HepG2 (cell line): Measurements from ENCODE around the gene CAB39. TPM values are rescaled to one million over a fixed set of nuclear protein-coding genes. Genes with fewer than 3 reads are reported as not detected.

ENCODE experiments used
- FOSL2 ChIP-seq: sonication (generic); formaldehyde crosslinking; IDR thresholded peaks from 2 replicates; pipeline ENCODE4 v1.4.0; 2020; ENCODE audit warnings: missing genetic modification reagents
- HNF4A ChIP-seq: sonication (generic); formaldehyde crosslinking; IDR thresholded peaks from 2 replicates; pipeline ENCODE4 v1.4.0; 2020; ENCODE audit warnings: missing genetic modification reagents
- IKZF4 ChIP-seq: sonication (generic); formaldehyde crosslinking; IDR thresholded peaks from 2 replicates; pipeline ENCODE4 v1.5.1; 2020; ENCODE audit warnings: borderline replicate concordance, mild to moderate bottlenecking, low read depth, missing genetic modification reagents; ENCODE audit errors: not compliant biosample characterization
- KAT7 ChIP-seq: IDR thresholded peaks from 2 replicates; pipeline ENCODE4 v1.6.1; 2018; ENCODE audit warnings: borderline replicate concordance, missing compliant biosample characterization
- PHF20 ChIP-seq: sonication (generic); formaldehyde crosslinking; IDR thresholded peaks from 2 replicates; pipeline ENCODE4 v1.5.0; 2020; ENCODE audit warnings: mild to moderate bottlenecking, missing genetic modification reagents
- POGK ChIP-seq: sonication (generic); formaldehyde crosslinking; conservative IDR thresholded peaks from 2 replicates; pipeline ENCODE4 v1.8.0; 2022; ENCODE audit warnings: mild to moderate bottlenecking, moderate library complexity, missing genetic modification reagents
- RAD21 ChIP-seq: fragments of 450-650 bp; formaldehyde crosslinking; IDR thresholded peaks from 2 replicates; pipeline ENCODE4 v1.5.0; 2020; ENCODE audit warnings: mild to moderate bottlenecking
- RBM22 ChIP-seq: fragments of 200-400 bp; formaldehyde crosslinking; optimal IDR thresholded peaks from 2 replicates; pipeline ENCODE3; 2017; ENCODE audit warnings: mild to moderate bottlenecking, low read length, moderate library complexity
- TBL1XR1 ChIP-seq: fragments of 150-350 bp; IDR thresholded peaks from 2 replicates; pipeline ENCODE4 v1.6.1; 2014; ENCODE audit warnings: borderline replicate concordance, low read length; ENCODE audit not compliant: partially characterized antibody
- ZHX1 ChIP-seq: sonication (generic); formaldehyde crosslinking; IDR thresholded peaks from 2 replicates; pipeline ENCODE4 v1.8.1; 2022; ENCODE audit warnings: low read depth, mild to moderate bottlenecking, missing genetic modification reagents
- ZNF3 ChIP-seq: IDR thresholded peaks from 2 replicates; pipeline ENCODE4 v1.7.0; 2017; ENCODE audit warnings: inconsistent platforms
- ZNF331 ChIP-seq: sonication (generic); formaldehyde crosslinking; IDR thresholded peaks from 2 replicates; pipeline ENCODE4 v1.4.0; 2020; ENCODE audit warnings: missing genetic modification reagents
- ZNF598 ChIP-seq: sonication (generic); formaldehyde crosslinking; IDR thresholded peaks from 2 replicates; pipeline ENCODE4 v1.5.1; 2020; ENCODE audit warnings: mild to moderate bottlenecking, missing genetic modification reagents, borderline replicate concordance
- polyA plus RNA-seq, 8 experiments: library from polyadenylated mRNA; depleted of rRNA in 3 of 8; stranded (reverse) in 7 of 8; unstranded in 1 of 8; fragments of >200 nt; fragmentation: Illumina TruSeq in 4 of 8; extraction: Trizol in 4 of 8; gene quantifications; 2 replicates each; pipeline versions ENCODE4 v1.2.1 to v1.2.3, GENCODE V29; 2011 to 2016; ENCODE audit warnings: low read depth in 4 of 8, missing spikeins in 1 of 8, mixed read lengths in 1 of 8; ENCODE audit not compliant: insufficient read depth in 1 of 8
- total RNA-seq, 5 experiments: library from RNA; depleted of rRNA; stranded (reverse); fragments of >200 nt; fragmentation: Illumina TruSeq; extraction: Trizol; gene quantifications; 2 replicates each; pipeline ENCODE4 v1.2.3, GENCODE V29; 2016; ENCODE audit warnings: low read depth in 1 of 5
- TF ChIP-seq, protein P1 (sequence below): sonication (generic); formaldehyde crosslinking; conservative IDR thresholded peaks from 2 replicates; pipeline ENCODE4 v1.8.1; 2023; ENCODE audit warnings: missing genetic modification reagents
- TF ChIP-seq, protein P2 (sequence below): sonication (generic); formaldehyde crosslinking; IDR thresholded peaks from 2 replicates; pipeline ENCODE4 v1.5.0; 2020; ENCODE audit warnings: missing genetic modification reagents
- TF ChIP-seq, protein P3 (sequence below), 2 experiments: IDR thresholded peaks; 2 replicates each; pipeline ENCODE4 v1.6.1; 2011 to 2012; ENCODE audit warnings: low read length in 2 of 2, borderline replicate concordance in 1 of 2, low read depth in 1 of 2, mild to moderate bottlenecking in 1 of 2, moderate library complexity in 1 of 2
- TF ChIP-seq, protein P4 (sequence below): sonication (generic); formaldehyde crosslinking; IDR thresholded peaks from 2 replicates; pipeline ENCODE4 v1.8.1; 2023; ENCODE audit warnings: mild to moderate bottlenecking, missing genetic modification reagents, borderline replicate concordance
- TF ChIP-seq, protein P5 (sequence below): sonication (generic); formaldehyde crosslinking; IDR thresholded peaks from 2 replicates; pipeline ENCODE4 v1.4.0; 2020; ENCODE audit warnings: mild to moderate bottlenecking, missing genetic modification reagents

Gene CAB39
- total and polyA plus RNA-seq, 2 of the 13 experiments (the other 11 are each of a cell fraction or from before 2014, with no cell fraction given), result 19.3 to 45.3 TPM

DNA sequence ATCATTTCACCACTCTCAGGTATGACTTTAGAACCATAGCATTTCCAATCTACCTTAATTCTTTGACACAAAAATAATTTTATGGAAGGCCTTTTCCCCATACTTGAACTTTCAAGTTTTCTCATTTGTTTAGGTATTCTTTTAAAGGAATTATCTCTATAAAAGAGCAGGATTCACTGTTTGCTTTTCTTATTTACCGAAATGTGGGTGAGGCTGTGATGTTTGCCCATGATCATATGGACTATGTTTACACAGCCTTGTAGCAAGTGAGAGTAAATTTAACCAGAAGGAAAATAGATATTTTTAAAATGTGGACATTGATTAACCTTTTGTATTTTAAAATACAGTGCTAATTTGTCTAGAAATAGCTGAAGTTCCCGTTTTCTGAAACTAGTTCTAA is 26.3 kb downstream of the CAB39 start (continued):
- TF ChIP-seq, protein P1, sequence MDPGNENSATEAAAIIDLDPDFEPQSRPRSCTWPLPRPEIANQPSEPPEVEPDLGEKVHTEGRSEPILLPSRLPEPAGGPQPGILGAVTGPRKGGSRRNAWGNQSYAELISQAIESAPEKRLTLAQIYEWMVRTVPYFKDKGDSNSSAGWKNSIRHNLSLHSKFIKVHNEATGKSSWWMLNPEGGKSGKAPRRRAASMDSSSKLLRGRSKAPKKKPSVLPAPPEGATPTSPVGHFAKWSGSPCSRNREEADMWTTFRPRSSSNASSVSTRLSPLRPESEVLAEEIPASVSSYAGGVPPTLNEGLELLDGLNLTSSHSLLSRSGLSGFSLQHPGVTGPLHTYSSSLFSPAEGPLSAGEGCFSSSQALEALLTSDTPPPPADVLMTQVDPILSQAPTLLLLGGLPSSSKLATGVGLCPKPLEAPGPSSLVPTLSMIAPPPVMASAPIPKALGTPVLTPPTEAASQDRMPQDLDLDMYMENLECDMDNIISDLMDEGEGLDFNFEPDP (CRISPR knock-in tag), result no peak
- TF ChIP-seq ZHX1 (CRISPR knock-in tag), result no peak
- TF ChIP-seq PHF20 (CRISPR knock-in tag), result no peak
- TF ChIP-seq, protein P2, sequence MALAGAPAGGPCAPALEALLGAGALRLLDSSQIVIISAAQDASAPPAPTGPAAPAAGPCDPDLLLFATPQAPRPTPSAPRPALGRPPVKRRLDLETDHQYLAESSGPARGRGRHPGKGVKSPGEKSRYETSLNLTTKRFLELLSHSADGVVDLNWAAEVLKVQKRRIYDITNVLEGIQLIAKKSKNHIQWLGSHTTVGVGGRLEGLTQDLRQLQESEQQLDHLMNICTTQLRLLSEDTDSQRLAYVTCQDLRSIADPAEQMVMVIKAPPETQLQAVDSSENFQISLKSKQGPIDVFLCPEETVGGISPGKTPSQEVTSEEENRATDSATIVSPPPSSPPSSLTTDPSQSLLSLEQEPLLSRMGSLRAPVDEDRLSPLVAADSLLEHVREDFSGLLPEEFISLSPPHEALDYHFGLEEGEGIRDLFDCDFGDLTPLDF (CRISPR knock-in tag), result no peak
- TF ChIP-seq TBL1XR1, result peak; percentile 85
- no peak for TF ChIP-seq ZNF3 (CRISPR knock-in tag)
- TF ChIP-seq IKZF4 (CRISPR knock-in tag), result no peak
- TF ChIP-seq RAD21, result no peak
- TF ChIP-seq, protein P3, sequence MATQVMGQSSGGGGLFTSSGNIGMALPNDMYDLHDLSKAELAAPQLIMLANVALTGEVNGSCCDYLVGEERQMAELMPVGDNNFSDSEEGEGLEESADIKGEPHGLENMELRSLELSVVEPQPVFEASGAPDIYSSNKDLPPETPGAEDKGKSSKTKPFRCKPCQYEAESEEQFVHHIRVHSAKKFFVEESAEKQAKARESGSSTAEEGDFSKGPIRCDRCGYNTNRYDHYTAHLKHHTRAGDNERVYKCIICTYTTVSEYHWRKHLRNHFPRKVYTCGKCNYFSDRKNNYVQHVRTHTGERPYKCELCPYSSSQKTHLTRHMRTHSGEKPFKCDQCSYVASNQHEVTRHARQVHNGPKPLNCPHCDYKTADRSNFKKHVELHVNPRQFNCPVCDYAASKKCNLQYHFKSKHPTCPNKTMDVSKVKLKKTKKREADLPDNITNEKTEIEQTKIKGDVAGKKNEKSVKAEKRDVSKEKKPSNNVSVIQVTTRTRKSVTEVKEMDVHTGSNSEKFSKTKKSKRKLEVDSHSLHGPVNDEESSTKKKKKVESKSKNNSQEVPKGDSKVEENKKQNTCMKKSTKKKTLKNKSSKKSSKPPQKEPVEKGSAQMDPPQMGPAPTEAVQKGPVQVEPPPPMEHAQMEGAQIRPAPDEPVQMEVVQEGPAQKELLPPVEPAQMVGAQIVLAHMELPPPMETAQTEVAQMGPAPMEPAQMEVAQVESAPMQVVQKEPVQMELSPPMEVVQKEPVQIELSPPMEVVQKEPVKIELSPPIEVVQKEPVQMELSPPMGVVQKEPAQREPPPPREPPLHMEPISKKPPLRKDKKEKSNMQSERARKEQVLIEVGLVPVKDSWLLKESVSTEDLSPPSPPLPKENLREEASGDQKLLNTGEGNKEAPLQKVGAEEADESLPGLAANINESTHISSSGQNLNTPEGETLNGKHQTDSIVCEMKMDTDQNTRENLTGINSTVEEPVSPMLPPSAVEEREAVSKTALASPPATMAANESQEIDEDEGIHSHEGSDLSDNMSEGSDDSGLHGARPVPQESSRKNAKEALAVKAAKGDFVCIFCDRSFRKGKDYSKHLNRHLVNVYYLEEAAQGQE (IDR thresholded peaks at IDR 0.05; ENCODE audit: borderline replicate concordance in 1 of 2, low read depth in 1 of 2, low read length in 2 of 2), result peak in 1 of 2 experiments; percentile 77; a peak in 2 of 4 replicates
- no peak for TF ChIP-seq RBM22
- TF ChIP-seq, protein P4, sequence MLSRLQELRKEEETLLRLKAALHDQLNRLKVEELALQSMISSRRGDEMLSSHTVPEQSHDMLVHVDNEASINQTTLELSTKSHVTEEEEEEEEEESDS (CRISPR knock-in tag), result no peak
- peak; percentile 55 for TF ChIP-seq HNF4A (CRISPR knock-in tag)
- no peak for TF ChIP-seq POGK
- no peak for TF ChIP-seq FOSL2 (CRISPR knock-in tag)
- peak; percentile 28; the same call in 1 of the 2 replicates for TF ChIP-seq ZNF331 (CRISPR knock-in tag)
- TF ChIP-seq KAT7 (CRISPR knock-in tag), result no peak
- TF ChIP-seq, protein P5, sequence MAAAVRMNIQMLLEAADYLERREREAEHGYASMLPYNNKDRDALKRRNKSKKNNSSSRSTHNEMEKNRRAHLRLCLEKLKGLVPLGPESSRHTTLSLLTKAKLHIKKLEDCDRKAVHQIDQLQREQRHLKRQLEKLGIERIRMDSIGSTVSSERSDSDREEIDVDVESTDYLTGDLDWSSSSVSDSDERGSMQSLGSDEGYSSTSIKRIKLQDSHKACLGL (CRISPR knock-in tag), result no peak
- no peak for TF ChIP-seq ZNF598 (CRISPR knock-in tag)
